Hepatic stellate cell (primary cell): ENCODE data around the gene HENMT1.
A peak's percentile ranks its signal among the peaks of the same experiment; 100 is the strongest.
"Not testable (repeated sequence)": the region's sequence is repeated elsewhere in the genome, so short reads cannot be mapped to it uniquely, and the experiment has no call there.

Source experiments
- DNase-seq: peaks from one replicate; pipeline ENCODE4 v3.0.0; 2011; ENCODE audit warnings: low spot score

Gene HENMT1

DNA sequence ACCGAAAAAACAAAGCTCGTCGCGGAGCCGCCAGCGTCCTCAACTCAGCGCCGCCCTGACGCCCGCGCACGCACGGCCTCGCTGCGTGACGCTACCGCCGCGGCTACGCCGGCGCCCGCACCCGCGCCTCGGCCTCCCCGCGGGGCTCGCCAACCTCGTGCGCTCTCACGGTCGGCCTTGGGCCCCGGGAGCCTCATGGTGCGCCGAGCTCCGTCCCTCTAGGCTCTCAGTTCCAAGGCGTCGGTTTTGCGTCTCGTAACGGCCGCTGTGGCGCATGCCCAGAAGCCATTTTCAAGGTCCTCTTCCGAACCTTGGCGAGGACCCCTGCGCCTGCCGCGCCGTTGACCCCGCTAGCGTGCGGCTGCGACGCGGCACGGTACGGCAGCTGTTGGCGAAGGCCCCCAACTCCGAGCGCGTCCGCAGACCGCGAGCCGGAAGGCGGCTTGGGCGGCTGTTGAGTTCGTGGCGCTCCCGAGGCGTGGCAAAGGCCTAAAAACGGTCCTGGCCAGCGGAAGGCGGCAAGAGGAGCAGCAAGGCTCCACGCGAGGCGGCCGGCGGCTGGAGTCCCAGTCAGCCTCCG lies at the start of gene HENMT1:
TSS of gene HENMT1 (minus strand) at position 64 of the 580 bp plus-strand sequence. CDS start 1,209 bp downstream, outside the sequence.
- DNase-seq: peak; percentile 27

GRCh38 chr1:108708691-108709660 lies 48.1 kb upstream of the HENMT1 start:
- no peak for DNase-seq

GRCh38 chr1:108706643-108707042 lies 45.8 kb upstream of the HENMT1 start:
- DNase-seq: no peak

- peak; percentile 40 for DNase-seq
These were observed 43.6 kb upstream of the HENMT1 start for GRCh38 chr1:108704496-108704895.

DNA sequence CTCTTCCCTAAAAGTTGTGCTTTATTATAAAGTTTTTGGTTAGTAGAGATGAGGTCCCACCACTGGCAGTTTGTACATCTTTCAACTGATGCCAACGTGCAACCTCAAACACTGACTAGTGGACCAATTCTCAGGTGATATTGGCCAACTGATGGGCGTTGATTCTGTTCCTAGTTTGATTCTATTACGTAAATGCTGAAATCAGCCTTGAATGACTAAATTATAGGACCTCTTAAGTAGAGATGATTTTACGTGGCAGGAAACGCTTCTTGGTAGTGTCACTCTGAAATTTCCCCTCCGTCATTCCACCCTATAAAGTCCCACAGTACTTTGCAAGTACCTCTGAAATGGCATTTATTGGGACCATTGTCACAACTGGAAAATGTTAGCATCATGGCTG lies 43.0 kb upstream of the HENMT1 start:
- DNase-seq: no peak

GRCh38 chr1:108702109-108702508 lies 41.2 kb upstream of the HENMT1 start:
- DNase-seq: not testable (repeated sequence)

DNA sequence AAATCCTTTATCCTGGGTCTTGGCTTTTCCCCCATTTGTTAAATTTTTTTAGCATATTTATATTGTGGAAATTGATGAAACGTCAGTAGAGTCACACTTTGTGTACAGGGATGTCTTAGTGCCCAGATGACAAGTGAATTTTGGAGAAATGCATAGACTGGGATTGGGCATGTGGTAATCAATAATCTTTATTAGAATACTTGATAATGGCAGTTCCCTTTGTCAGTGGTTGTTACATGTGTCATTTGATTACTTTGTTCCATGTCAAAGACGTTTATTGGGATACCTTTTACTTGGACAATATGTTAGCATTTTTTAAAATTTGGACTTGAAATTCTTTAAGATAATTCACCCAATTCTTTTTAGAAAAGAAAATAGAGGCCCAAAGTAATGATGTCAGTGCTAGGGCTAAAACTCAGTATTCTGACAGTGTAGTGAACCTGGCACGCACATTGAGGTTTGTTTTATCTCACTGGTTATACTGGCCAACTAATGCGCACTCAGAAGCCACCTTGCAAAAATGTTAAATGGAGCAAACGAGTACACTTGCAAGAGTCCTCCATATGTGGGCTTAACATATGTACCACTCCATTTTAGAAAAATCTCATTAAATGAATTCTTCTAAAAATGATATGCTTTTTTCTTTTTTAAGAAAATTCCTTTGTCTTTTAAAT lies 40.4 kb upstream of the HENMT1 start:
- no peak for DNase-seq

DNA sequence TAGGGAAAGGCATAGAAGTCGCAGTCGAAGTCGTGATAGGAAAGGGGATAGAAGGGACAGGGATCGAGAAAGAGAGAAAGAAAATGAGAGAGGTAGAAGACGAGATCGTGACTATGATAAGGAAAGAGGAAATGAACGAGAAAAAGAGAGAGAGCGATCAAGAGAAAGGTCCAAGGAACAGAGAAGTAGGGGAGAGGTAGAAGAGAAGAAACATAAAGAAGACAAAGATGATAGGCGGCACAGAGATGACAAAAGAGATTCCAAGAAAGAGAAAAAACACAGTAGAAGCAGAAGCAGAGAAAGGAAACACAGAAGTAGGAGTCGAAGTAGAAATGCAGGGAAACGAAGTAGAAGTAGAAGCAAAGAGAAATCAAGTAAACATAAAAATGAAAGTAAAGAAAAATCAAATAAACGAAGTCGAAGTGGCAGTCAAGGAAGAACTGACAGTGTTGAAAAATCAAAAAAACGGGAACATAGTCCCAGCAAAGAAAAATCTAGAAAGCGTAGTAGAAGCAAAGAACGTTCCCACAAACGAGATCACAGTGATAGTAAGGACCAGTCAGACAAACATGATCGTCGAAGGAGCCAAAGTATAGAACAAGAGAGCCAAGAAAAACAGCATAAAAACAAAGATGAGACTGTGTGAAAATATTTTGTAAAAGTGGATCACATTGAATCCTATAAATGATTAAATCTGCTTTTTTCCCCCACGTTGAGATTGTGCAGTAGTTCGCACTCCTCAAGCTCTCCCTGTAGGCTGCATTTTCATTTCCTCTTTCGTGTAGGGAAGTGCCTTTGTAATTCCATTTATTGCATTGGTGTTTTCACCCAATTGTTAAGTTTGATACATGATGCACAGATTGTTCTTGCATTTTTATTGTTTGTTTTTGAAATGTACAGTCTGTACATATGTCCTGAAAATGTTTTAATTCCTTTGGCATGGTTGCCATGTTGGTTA lies 38.8 kb upstream of the HENMT1 start:
- DNase-seq: no peak

GRCh38 chr1:108695535-108695934 lies 34.6 kb upstream of the HENMT1 start:
- DNase-seq: no peak

GRCh38 chr1:108692724-108693655 lies 32.1 kb upstream of the HENMT1 start:
- peak; percentile 60 for DNase-seq

DNA sequence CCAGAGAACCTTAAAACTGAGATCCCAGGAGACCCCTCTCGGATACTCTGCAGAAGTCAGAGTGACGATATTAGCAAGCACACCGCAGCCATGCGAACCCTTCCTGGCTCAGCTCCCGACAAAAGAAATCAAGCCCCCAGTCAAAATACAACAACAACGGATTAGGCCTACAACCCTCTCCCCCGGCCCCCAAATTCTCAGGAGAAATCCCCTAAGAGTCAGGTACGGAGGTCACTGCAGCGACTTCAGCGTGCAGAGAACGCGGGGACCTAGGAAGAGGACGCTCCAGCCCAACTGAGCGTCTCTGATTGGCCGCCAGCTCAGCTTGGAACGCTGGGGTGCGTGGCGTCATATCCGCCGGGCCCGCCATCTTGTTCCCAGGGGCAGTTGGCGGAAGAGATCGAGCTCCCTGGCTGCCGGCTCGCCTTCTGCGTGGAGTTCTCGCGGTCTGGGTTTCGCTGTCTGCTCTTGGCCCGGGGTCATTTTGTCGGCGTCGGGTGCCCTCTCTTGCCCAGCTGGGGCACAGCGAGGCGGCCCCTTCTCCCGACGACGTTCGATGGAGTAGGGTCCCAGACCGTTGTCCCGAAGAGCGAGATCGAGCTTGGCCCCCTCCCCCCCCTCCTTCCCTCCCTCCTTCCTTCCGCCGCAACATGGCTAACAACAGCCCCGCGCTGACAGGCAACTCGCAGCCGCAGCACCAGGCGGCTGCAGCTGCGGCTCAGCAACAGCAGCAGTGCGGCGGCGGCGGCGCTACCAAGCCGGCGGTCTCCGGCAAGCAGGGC lies 31.2 kb upstream of the HENMT1 start, which contains the start of gene PRPF38B:
TSS of gene PRPF38B (plus strand) at position 369 of the 782 bp plus-strand sequence. CDS start at position 651, 282 bp downstream.
- peak; percentile 94 for DNase-seq

DNA sequence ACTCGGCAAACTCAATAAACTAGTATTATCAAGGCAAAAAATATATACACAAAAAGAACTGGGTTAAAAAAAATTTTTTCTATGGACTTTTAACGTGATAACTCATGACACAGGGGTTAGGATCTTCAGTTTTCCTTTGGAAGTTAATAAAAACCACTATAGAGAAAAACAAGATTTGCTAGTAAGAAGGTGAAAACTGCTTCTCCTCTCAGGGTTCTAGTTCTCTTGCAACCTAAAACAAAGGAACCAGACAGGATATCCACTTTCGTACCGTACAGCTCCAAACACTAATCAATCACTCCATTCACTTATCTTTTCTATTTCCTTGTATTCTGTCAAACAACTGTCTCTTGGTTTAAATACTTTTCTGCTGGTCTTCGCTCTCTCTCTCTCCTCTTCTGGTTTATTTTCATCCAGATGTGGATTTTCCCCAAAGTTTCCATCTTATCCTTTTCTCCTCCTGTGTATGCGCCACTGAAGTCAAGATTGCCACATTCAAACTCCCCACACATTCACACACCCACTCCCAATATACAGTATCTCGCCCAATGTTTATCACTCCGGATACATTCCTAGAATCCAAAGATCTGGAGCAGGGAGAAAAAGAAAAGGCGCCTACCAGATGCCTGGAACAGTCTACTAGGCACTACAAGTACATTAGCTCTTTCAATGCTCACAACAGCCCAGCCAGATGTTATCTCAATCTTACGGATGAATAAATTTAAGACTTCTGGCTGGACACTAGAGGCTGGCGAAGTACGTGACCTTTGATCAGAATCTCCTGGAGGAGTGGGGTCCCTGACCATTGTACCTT lies 30.4 kb upstream of the HENMT1 start:
- no peak for DNase-seq

GRCh38 chr1:108686614-108687313 lies 25.9 kb upstream of the HENMT1 start:
- DNase-seq: peak; percentile 67

DNA sequence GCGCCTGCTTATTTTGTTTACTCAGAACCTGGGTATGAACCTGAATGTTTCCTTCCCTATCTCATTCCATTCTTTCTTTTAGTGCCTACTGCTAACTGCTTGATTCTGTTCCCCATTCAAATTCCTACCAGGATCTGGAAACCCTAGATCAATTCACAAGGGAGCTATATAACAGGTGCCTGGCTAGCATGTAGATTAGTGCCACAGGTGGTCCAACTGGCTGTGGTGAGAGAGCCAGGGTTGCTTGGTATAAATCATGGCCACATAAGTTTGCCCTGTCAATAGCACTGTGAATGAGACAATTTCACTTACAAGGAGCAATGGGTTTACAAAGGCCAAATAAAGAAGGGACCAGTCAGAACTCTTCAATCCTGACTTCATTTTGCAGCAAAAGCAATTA lies 24.6 kb upstream of the HENMT1 start:
- DNase-seq: no peak

DNA sequence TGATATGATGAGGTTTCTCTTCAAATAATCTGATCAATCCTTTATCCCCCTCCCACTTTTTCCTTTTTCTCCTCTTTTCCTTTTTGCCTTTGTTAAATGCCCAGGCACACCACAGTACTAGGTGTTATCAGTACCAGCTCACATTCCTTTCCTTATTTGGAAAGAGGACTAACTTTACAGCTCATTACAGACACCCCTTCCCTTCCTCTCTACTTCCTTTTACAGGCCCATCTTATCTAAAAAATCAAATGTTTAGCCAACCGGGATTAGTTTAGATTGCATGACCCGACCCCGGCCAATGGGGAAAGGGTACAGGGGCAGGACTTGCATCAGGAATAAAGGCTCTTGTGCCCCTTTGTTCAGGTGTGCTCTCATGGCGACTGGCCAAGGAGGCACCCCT lies 20.8 kb upstream of the HENMT1 start:
- DNase-seq: not testable (repeated sequence)

- no peak for DNase-seq
These were observed 18.8 kb upstream of the HENMT1 start for GRCh38 chr1:108679586-108680213.

- DNase-seq: no peak
These were observed 17.8 kb upstream of the HENMT1 start for GRCh38 chr1:108678706-108679105.
